Testis (tissue), 2 donors: ENCODE data around the gene TRPM3.

Experiments used
- POLR2A ChIP-seq: fragments of 450-650 bp; IDR thresholded peaks from one replicate; pipeline ENCODE4 v1.6.1; 2017; ENCODE audit warnings: antibody characterized with exemption, mild to moderate bottlenecking, moderate library complexity
- TF ChIP-seq, protein P1 (sequence below), 3 experiments: fragments of 450-650 bp in 2 of 3; fragments of 200-600 bp in 1 of 3; sonication (generic) in 1 of 3; IDR thresholded peaks; one replicate each; pipeline ENCODE4 v1.5.1; 2016 to 2019; ENCODE audit warnings: antibody characterized with exemption in 3 of 3, mild to moderate bottlenecking in 2 of 3, moderate library complexity in 1 of 3

DNA sequence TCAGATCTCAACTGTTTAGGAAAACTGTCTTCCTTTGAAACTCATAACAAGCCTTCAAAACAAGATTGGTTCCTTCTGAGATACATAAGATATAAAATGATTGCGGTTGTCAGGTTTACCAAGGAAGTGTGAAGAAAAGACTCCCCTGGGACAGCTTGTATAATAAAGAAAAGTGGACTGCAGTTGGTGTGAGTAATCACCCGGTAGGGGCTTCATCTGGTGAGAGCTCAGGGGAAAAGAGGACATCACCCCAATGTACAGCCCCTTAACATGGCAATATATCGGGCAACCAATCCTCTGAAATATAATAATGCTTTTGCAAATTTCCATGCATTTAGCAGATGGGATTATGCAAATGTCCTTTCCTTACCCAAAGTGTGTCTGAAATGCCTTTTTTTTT, 490.4 kb downstream of the TRPM3 start:
- TF ChIP-seq, protein P1, sequence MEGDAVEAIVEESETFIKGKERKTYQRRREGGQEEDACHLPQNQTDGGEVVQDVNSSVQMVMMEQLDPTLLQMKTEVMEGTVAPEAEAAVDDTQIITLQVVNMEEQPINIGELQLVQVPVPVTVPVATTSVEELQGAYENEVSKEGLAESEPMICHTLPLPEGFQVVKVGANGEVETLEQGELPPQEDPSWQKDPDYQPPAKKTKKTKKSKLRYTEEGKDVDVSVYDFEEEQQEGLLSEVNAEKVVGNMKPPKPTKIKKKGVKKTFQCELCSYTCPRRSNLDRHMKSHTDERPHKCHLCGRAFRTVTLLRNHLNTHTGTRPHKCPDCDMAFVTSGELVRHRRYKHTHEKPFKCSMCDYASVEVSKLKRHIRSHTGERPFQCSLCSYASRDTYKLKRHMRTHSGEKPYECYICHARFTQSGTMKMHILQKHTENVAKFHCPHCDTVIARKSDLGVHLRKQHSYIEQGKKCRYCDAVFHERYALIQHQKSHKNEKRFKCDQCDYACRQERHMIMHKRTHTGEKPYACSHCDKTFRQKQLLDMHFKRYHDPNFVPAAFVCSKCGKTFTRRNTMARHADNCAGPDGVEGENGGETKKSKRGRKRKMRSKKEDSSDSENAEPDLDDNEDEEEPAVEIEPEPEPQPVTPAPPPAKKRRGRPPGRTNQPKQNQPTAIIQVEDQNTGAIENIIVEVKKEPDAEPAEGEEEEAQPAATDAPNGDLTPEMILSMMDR (IDR thresholded peaks at IDR 0.05) = no peak
- no peak for TF ChIP-seq POLR2A
